GM11168 (cell line): Measurements from ENCODE around the gene RPS21.

ENCODE experiments used
- in situ Hi-C: fragments of 300-500 bp; cut with MboI; formaldehyde crosslinking; loops from one replicate; pipeline ENCODE4 v1.12.0; 2022; ENCODE audit warnings: low sequenced_read_pairs; ENCODE audit not compliant: unreplicated experiment

Gene RPS21

GRCh38 chr20:62353289-62354030 is 33.4 kb upstream of the RPS21 start:
- in situ Hi-C loops, result no loop called here

GRCh38 chr20:62354031-62354808 is 32.7 kb upstream of the RPS21 start:
- in situ Hi-C loops, result no loop called here

GRCh38 chr20:62354811-62355341 is 32.0 kb upstream of the RPS21 start:
- in situ Hi-C loops, result no loop called here

- in situ Hi-C loops, result no loop called here
Observed at GRCh38 chr20:62355516-62355877, 31.4 kb upstream of the RPS21 start.

- in situ Hi-C loops, result no loop called here
Observed at GRCh38 chr20:62355878-62356588, 30.9 kb upstream of the RPS21 start.

- in situ Hi-C loops, result no loop called here
Observed at GRCh38 chr20:62356589-62357186, 30.2 kb upstream of the RPS21 start.

GRCh38 chr20:62357187-62357667 is 29.7 kb upstream of the RPS21 start:
- in situ Hi-C loops, result no loop called here

GRCh38 chr20:62357681-62358080 is 29.2 kb upstream of the RPS21 start:
- in situ Hi-C loops, result no loop called here

GRCh38 chr20:62358171-62359042 is 28.5 kb upstream of the RPS21 start:
- in situ Hi-C loops, result no loop called here

- in situ Hi-C loops, result no loop called here
Observed at GRCh38 chr20:62359043-62359490, 27.8 kb upstream of the RPS21 start.

GRCh38 chr20:62359491-62360121 is 27.3 kb upstream of the RPS21 start:
- in situ Hi-C loops, result no loop called here

GRCh38 chr20:62360854-62361798 is 25.8 kb upstream of the RPS21 start:
- in situ Hi-C loops, result no loop called here

- in situ Hi-C loops, result no loop called here
Observed at GRCh38 chr20:62361799-62362589, 24.9 kb upstream of the RPS21 start.

- in situ Hi-C loops, result no loop called here
Observed at GRCh38 chr20:62362590-62362940, 24.3 kb upstream of the RPS21 start.

- in situ Hi-C loops, result no loop called here
Observed at GRCh38 chr20:62362991-62363919, 23.6 kb upstream of the RPS21 start.
